K562 (cell line): ENCODE results near the gene SKIC8. TPM values are rescaled to one million over a fixed set of nuclear protein-coding genes. Genes with fewer than 3 reads are reported as not detected.

ENCODE experiments used
- CTCF ChIP-seq, 3 experiments: IDR thresholded peaks in 2 of 3; conservative IDR thresholded peaks in 1 of 3; 2 replicates each; pipeline ENCODE4 v1.5.1; 2011 to 2012; ENCODE audit warnings: low read length in 3 of 3, mild to moderate bottlenecking in 3 of 3, control low read depth in 2 of 3, improper control_type of control experiment in 1 of 3, inconsistent platforms in 1 of 3, low read depth in 1 of 3, mixed read lengths in 1 of 3, moderate library complexity in 1 of 3; ENCODE audit not compliant: insufficient read depth in 2 of 3
- E2F3 ChIP-seq: fragments of 250-450 bp; sonication (Bioruptor Pico); IDR thresholded peaks from 2 replicates; pipeline ENCODE4 v1.4.0; 2020; ENCODE audit warnings: mild to moderate bottlenecking
- ELF1 ChIP-seq: fragments of 200-800 bp; sonication (Bioruptor generic); IDR thresholded peaks from 2 replicates; pipeline ENCODE4 v1.6.1; 2016; ENCODE audit warnings: missing genetic modification characterization, missing compliant biosample characterization
- MAFK ChIP-seq: IDR thresholded peaks from 2 replicates; pipeline ENCODE4 v1.6.1; 2011; ENCODE audit warnings: low read length, improper control_type of control experiment
- NR3C1 ChIP-seq: sonication (generic); formaldehyde crosslinking; IDR thresholded peaks from 2 replicates; pipeline ENCODE4 v1.8.1; 2022; ENCODE audit warnings: missing genetic modification reagents
- RFX1 ChIP-seq: fragments of 450-650 bp; IDR thresholded peaks from 2 replicates; pipeline ENCODE4 v1.6.1; 2016; ENCODE audit warnings: mild to moderate bottlenecking, moderate library complexity
- SETDB1 ChIP-seq: IDR thresholded peaks from one replicate; pipeline ENCODE4 v1.6.1; 2012; ENCODE audit warnings: low read length, control low read depth, inconsistent platforms
- SMARCA5 ChIP-seq: fragments of 450-650 bp; IDR thresholded peaks from 2 replicates; pipeline ENCODE4 v1.6.1; 2016
- ZBTB7A ChIP-seq: IDR thresholded peaks from 2 replicates; pipeline ENCODE4 v1.6.1; 2011; ENCODE audit warnings: low read depth, mild to moderate bottlenecking, low read length, moderate library complexity, borderline replicate concordance; ENCODE audit not compliant: control insufficient read depth
- ZKSCAN1 ChIP-seq: fragments of 150-350 bp; IDR thresholded peaks from 2 replicates; pipeline ENCODE4 v1.6.1; 2016; ENCODE audit warnings: low read depth, low read length
- ZNF41 ChIP-seq: fragments of 250-450 bp; sonication (Bioruptor Pico); conservative IDR thresholded peaks from 2 replicates; pipeline ENCODE4 v1.4.0; 2020; ENCODE audit warnings: mild to moderate bottlenecking
- ZNF592 ChIP-seq: fragments of 450-650 bp; IDR thresholded peaks from 2 replicates; pipeline ENCODE4 v1.6.1; 2017; ENCODE audit warnings: antibody characterized with exemption, mild to moderate bottlenecking
- polyA plus RNA-seq, 8 experiments: library from polyadenylated mRNA; depleted of rRNA in 4 of 8; stranded (reverse) in 5 of 8; unstranded in 3 of 8; fragments of >200 nt; fragmentation: Nextera tagmentation in 2 of 8; fragmentation: Illumina TruSeq in 1 of 8; extraction: Ambion mirVana in 2 of 8; extraction: Trizol in 1 of 8; gene quantifications; 2 replicates each; pipeline versions ENCODE4 v1.2.1 to v1.2.3, GENCODE V29; 2011 to 2014; ENCODE audit warnings: inconsistent platforms in 1 of 8, missing spikeins in 1 of 8
- total RNA-seq, 7 experiments: library from RNA; depleted of rRNA in 6 of 7; stranded (reverse); fragments of >200 nt in 6 of 7; fragmentation: Illumina TruSeq in 2 of 7; extraction: Trizol in 2 of 7; gene quantifications; 2 replicates each; pipeline versions ENCODE4 v1.2.1 to v1.2.3, GENCODE V29; 2011 to 2021; ENCODE audit warnings: low replicate concordance in 1 of 7
- TF ChIP-seq, protein P1 (sequence below), 2 experiments: fragments of 450-650 bp; IDR thresholded peaks; 2 replicates each; pipeline ENCODE4 v1.6.1; 2016; ENCODE audit warnings: mild to moderate bottlenecking in 2 of 2, borderline replicate concordance in 1 of 2, low read depth in 1 of 2, moderate library complexity in 1 of 2

Gene SKIC8
- total and polyA plus RNA-seq, 9 of the 15 experiments (the other 6 are each of a cell fraction or from before 2014, with no cell fraction given), result 79.5 to 389 (median 146) TPM

DNA sequence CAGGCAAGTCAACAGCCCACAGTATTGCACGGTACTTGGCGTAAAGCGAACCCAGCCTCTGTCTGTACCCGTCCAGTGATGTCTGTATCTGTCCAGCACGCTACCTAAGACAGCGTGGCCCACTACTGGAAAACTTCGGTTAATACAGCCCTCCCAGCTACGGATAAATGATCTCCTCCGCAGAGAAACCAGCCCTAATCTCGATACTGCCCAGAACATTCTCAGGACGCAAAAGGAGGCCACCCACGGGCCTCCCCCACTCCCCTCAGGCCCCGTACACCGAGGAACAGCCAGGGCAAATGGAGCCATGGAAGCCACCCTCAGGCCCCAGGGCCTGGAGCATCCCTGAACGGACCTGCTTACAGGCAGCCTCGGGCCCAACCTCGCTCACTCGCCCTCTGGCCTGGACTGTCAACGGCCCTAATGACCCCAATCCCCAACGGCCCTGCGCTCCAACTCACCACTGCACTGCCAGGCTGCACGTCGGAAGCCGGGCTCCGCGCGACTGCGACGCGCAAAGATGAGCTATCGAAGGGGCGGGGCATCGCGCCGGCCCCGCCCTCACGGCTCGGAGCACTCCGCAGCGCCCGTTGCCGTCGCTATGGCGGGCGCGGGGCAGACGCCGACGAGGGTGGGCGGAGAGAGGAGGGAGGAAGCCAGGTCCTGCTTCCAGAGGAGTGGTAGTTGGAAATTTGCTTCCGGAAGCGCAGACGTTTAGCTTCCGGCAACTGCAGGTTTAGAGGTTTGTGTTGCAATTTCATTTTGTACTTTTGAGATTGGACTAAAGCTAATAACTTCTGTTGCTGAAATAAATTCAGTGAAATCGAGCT is at the start of gene SKIC8 (continued):
- TF ChIP-seq ZNF592, result peak; percentile 28; the same call in 1 of the 2 replicates
- TF ChIP-seq SETDB1, result peak; percentile 42
- TF ChIP-seq ZBTB7A, result no peak
- TF ChIP-seq ELF1 (tag), result peak; percentile 92
- TF ChIP-seq, protein P1, sequence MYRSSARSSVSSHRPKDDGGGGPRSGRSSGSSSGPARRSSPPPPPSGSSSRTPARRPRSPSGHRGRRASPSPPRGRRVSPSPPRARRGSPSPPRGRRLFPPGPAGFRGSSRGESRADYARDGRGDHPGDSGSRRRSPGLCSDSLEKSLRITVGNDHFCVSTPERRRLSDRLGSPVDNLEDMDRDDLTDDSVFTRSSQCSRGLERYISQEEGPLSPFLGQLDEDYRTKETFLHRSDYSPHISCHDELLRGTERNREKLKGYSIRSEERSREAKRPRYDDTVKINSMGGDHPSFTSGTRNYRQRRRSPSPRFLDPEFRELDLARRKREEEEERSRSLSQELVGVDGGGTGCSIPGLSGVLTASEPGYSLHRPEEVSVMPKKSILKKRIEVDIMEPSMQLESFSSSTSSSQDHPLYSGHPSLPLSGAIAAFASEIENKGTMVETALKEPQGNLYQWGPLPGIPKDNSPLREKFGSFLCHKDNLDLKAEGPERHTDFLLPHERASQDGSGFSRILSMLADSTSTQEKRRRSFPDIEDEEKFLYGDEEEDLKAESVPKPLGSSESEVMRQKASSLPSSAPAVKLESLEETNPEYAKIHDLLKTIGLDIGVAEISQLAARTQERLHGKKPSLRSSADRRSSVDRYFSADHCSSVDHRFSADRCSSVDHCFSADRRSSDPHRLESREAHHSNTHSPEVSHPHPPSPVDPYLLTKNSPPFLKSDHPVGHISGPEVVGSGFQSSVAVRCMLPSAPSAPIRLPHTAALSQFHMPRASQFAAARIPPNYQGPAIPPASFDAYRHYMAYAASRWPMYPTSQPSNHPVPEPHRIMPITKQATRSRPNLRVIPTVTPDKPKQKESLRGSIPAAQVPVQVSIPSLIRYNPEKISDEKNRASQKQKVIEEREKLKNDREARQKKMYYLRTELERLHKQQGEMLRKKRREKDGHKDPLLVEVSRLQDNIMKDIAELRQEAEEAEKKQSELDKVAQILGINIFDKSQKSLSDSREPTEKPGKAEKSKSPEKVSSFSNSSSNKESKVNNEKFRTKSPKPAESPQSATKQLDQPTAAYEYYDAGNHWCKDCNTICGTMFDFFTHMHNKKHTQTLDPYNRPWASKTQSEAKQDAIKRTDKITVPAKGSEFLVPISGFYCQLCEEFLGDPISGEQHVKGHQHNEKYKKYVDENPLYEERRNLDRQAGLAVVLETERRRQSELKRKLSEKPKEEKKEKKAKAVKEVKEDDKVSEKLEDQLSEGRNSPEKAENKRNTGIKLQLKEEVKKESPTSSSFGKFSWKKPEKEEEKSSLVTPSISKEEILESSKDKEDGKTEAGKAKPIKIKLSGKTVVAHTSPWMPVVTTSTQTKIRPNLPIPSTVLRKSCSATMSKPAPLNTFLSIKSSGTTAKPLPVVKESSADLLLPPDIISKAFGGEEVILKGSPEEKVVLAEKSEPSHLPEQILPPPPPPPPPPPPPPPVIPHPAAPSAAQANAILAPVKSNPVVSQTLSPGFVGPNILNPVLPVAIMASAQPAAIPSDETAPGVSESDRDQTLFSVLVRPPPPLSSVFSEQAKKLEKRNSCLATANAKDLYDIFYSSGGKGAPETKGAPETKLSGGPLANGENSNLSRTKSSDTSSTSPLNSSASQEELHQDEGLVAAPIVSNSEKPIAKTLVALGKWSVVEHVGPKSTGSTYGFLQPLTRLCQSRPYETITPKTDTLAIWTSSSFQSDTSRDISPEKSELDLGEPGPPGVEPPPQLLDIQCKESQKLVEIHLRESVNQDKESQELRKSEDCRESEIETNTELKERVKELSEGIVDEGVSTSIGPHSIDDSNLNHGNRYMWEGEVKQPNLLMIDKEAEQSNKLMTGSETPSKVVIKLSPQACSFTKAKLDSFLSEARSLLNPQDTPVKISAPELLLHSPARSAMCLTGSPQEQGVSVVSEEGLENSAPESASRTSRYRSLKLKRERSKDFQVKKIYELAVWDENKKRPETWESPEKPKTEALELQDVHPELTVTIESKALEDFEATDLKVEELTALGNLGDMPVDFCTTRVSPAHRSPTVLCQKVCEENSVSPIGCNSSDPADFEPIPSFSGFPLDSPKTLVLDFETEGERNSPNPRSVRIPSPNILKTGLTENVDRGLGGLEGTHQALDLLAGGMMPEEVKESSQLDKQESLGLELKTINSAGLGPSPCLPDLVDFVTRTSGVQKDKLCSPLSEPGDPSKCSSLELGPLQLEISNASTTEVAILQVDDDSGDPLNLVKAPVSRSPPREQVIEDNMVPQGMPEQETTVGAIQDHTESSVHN (IDR thresholded peaks at IDR 0.05; ENCODE audit: borderline replicate concordance in 1 of 2, low read depth in 1 of 2), result no peak
- 0 out of 2 replicates have a peak, but pooled peaks have one; percentile 48 for TF ChIP-seq NR3C1
- TF ChIP-seq ZKSCAN1, result 0 out of 2 replicates have a peak, but pooled peaks have one; percentile 15
- TF ChIP-seq ZNF41 (CRISPR knock-in tag), result no peak
- no peak for TF ChIP-seq SMARCA5
- 0 out of 6 replicates have a peak, but pooled peaks of 1 of the 3 experiments have one; percentile 9 for TF ChIP-seq CTCF (IDR thresholded peaks at IDR 0.05 in 2 of 3, conservative IDR thresholded peaks at IDR 0.05 in 1 of 3; ENCODE audit: insufficient read depth in 2 of 3, low read depth in 1 of 3, low read length in 3 of 3)
- peak; percentile 74 for TF ChIP-seq RFX1
- TF ChIP-seq E2F3, result no peak
- no peak for TF ChIP-seq MAFK
